B cell (primary cell): ENCODE data around the gene IER5L. TPM values are rescaled to one million over a fixed set of nuclear protein-coding genes. Genes with fewer than 3 reads are reported as not detected.

Experiments used
- ATAC-seq: fragments of 200-7000 bp; cut with Tn5 transposase; one replicate; pipeline ENCODE4 v1.10.0; 2021; ENCODE audit warnings: low read depth, mild to moderate bottlenecking, moderate number of reproducible peaks, moderate library complexity
- CTCF ChIA-PET: fragments of 350-600 bp; sonication (Branson Sonifier 250); formaldehyde crosslinking; loops from one replicate; lab custom pipeline; 2021; ENCODE audit warnings: antibody characterized with exemption, inconsistent platforms; lab: Charles Lee
- POLR2A ChIA-PET: fragments of 350-600 bp; sonication (Branson Sonifier 250); formaldehyde crosslinking; loops from one replicate; lab custom pipeline; 2021; ENCODE audit warnings: antibody characterized with exemption; lab: Charles Lee
- DNase-seq: peaks from one replicate; pipeline ENCODE4 v3.0.0; 2013
- H2AFZ ChIP-seq: 2 replicates; pipeline ENCODE4 v1.6.1; 2012; ENCODE audit warnings: mild to moderate bottlenecking, low read depth, low read length; ENCODE audit not compliant: insufficient read depth, poor library complexity, severe bottlenecking
- H3K27ac ChIP-seq, 2 donors: 1 replicate in 1 of 2; 2 replicates in 1 of 2; pipeline ENCODE4 v1.5.1; 2012 to 2013; ENCODE audit warnings: low read length in 2 of 2, mild to moderate bottlenecking in 2 of 2, moderate library complexity in 1 of 2
- H3K27me3 ChIP-seq, 4 experiments: fragments of 200-600 bp in 1 of 4; sonication (generic) in 1 of 4; replicated peaks in 1 of 4; 1 replicate in 2 of 4; 2 replicates in 2 of 4; pipeline versions ENCODE4 v1.6.1 to v1.7.0; 2013 to 2016; ENCODE audit warnings: low read length in 3 of 4, mild to moderate bottlenecking in 2 of 4, mixed read lengths in 1 of 4, moderate library complexity in 1 of 4; ENCODE audit not compliant: insufficient read depth in 4 of 4, control insufficient read depth in 3 of 4; ENCODE audit errors: control extremely low read depth in 1 of 4
- H3K36me3 ChIP-seq, 2 experiments: replicated peaks in 1 of 2; 1 replicate in 1 of 2; 2 replicates in 1 of 2; pipeline versions ENCODE4 v1.6.1 to v1.7.1; 2013; ENCODE audit warnings: low read length in 1 of 2; ENCODE audit not compliant: insufficient read depth in 2 of 2, control insufficient read depth in 1 of 2; ENCODE audit errors: control extremely low read depth in 1 of 2, extremely low read depth in 1 of 2
- H3K4me1 ChIP-seq, 2 donors: fragments of 200-600 bp in 1 of 2; sonication (generic) in 1 of 2; 1 replicate in 1 of 2; 2 replicates in 1 of 2; pipeline versions ENCODE4 v1.5.1 to v1.6.1; 2013 to 2017; ENCODE audit warnings: low read length in 2 of 2; ENCODE audit not compliant: control insufficient read depth in 2 of 2, insufficient read depth in 2 of 2
- H3K4me2 ChIP-seq: replicated peaks from 2 replicates; pipeline ENCODE3; 2012; ENCODE audit warnings: mild to moderate bottlenecking, low read depth, low read length; ENCODE audit not compliant: poor library complexity, severe bottlenecking
- H3K4me3 ChIP-seq, 5 experiments: fragments of 200-600 bp in 1 of 5; sonication (generic) in 1 of 5; 1 replicate in 3 of 5; 2 replicates in 2 of 5; pipeline versions ENCODE4 v1.5.1 to v1.7.0; 2011 to 2016; ENCODE audit warnings: low read length in 4 of 5, mild to moderate bottlenecking in 4 of 5, low read depth in 2 of 5, control low read depth in 1 of 5, moderate library complexity in 1 of 5; ENCODE audit not compliant: insufficient read depth in 1 of 5; ENCODE audit errors: control extremely low read depth in 1 of 5, extremely low read depth in 1 of 5
- H3K79me2 ChIP-seq: fragments of 200-600 bp; sonication (generic); one replicate; pipeline ENCODE4 v1.6.0; 2016; ENCODE audit warnings: low read length; ENCODE audit not compliant: control insufficient read depth, insufficient read depth
- H3K9ac ChIP-seq: fragments of 200-600 bp; sonication (generic); 2 replicates; pipeline ENCODE4 v1.6.1; 2017; ENCODE audit warnings: mild to moderate bottlenecking, low read length, moderate library complexity
- H3K9me3 ChIP-seq, 3 donors: one replicate each; pipeline versions ENCODE4 v1.6.1 to v1.7.1; 2013; ENCODE audit warnings: low read length in 2 of 3; ENCODE audit not compliant: control insufficient read depth in 2 of 3, insufficient read depth in 1 of 3; ENCODE audit errors: control extremely low read depth in 1 of 3
- H4K20me1 ChIP-seq: 2 replicates; pipeline ENCODE4 v1.6.0; 2012; ENCODE audit warnings: mild to moderate bottlenecking, low read length; ENCODE audit not compliant: insufficient read depth, control insufficient read depth, poor library complexity, severe bottlenecking
- H3K27ac Mint-ChIP-seq: one replicate; pipeline ENCODE4 v1.8.0; 2021; ENCODE audit warnings: mixed read lengths
- H3K27me3 Mint-ChIP-seq: one replicate; pipeline ENCODE4 v1.8.0; 2021; ENCODE audit warnings: mixed read lengths
- H3K4me1 Mint-ChIP-seq: one replicate; pipeline ENCODE4 v1.8.0; 2021; ENCODE audit warnings: mixed read lengths
- H3K4me3 Mint-ChIP-seq: one replicate; pipeline ENCODE4 v1.8.0; 2021; ENCODE audit warnings: mixed read lengths
- H3K9me3 Mint-ChIP-seq: one replicate; pipeline ENCODE4 v1.8.0; 2022; ENCODE audit warnings: mixed read lengths; ENCODE audit not compliant: insufficient read depth
- CTCF ChIP-seq: fragments of 200-600 bp; IDR thresholded peaks from one replicate; pipeline ENCODE4 v1.8.0; 2022; ENCODE audit warnings: antibody characterized with exemption, mild to moderate bottlenecking
- EZH2 ChIP-seq: IDR thresholded peaks from 2 replicates; pipeline ENCODE4 v1.6.1; 2012; ENCODE audit warnings: borderline replicate concordance, low read depth, mild to moderate bottlenecking, moderate library complexity, low read length; ENCODE audit not compliant: insufficient read depth, poor library complexity, severe bottlenecking
- WGBS: methylation state at CpG from one replicate; pipeline ENCODE4 v1.1.5; 2013; ENCODE audit warnings: missing lambda C conversion rate; ENCODE audit not compliant: insufficient coverage; 5-methylcytosine and 5-hydroxymethylcytosine counted together
- intact Hi-C: fragments of 100-400 bp; cut with micrococcal nuclease; formaldehyde crosslinking; loops from one replicate; pipeline ENCODE4 v1.10.0; 2022
- polyA plus RNA-seq: library from polyadenylated mRNA; depleted of rRNA; stranded (reverse); fragments of >200 nt; gene quantifications from 2 replicates; pipeline ENCODE4 v1.2.3, GENCODE V29; 2012
- total RNA-seq, 2 donors: library from RNA; stranded (reverse); fragments of 120-200 nt in 1 of 2; gene quantifications; 1 replicate in 1 of 2; 2 replicates in 1 of 2; pipeline versions ENCODE4 v1.2.3 to v1.2.4, GENCODE V29; 2013 to 2022

IER5L gene
- total and polyA plus RNA-seq, 2 donors (not counting 1 experiment from before 2014, with no cell fraction given) = 1.5 to 12.9 TPM

GRCh38 chr9:129150672-129151211, 27.3 kb downstream of the IER5L start:
- Histone ChIP-seq H3K9ac (no peak overlapping the region), H3K36me3 (peaks cover 0 to 12% of the 10 kb centered on the region in 2 experiments), H3K27ac (no peak overlapping the region), H3K4me2 (no peak overlapping the region), H3K4me3 (no peak overlapping the region), H3K9me3 (no peaks in the 10 kb centered on the region), H3K4me1 (peaks cover 12 to 17% of the 10 kb centered on the region in 2 donors), H4K20me1 (no peaks in the 10 kb centered on the region), H3K27me3 (no peaks in the 10 kb centered on the region), H2AFZ (no peak overlapping the region), H3K79me2 (no peaks in the 10 kb centered on the region)
- Mint-ChIP-seq H3K4me3 (no peak overlapping the region), H3K4me1 (peaks cover 13% of the 10 kb centered on the region), H3K27ac (no peak overlapping the region), H3K9me3 (no peaks in the 10 kb centered on the region), H3K27me3 (no peaks in the 10 kb centered on the region)
- ATAC-seq (no peak), DNase-seq (no peak)
- WGBS = 93% methylated on average over 18 of the region's 18 CpGs
- ChIA-PET POLR2A (no interaction called here), CTCF (interaction anchor here (0.5 to 4.9 kb wide), 4 partner anchors 8 to 22 kb away, joined by 4 to 25 read pairs (median 14); no protein-coding TSS in a partner anchor)
- TF ChIP-seq CTCF = no peak
- no peak for TF ChIP-seq EZH2
- intact Hi-C loops = no loop called here

- POLR2A ChIA-PET = interaction anchor here (0.5 kb wide), 1 partner anchor 334 kb away, joined by 4 read pairs; no protein-coding TSS in a partner anchor
- no peak overlapping the region for H3K4me3 ChIP-seq
- H3K79me2 ChIP-seq = peaks cover 5% of the 10 kb centered on the region
- no peaks in the 10 kb centered on the region for H3K27me3 ChIP-seq
- Mint-ChIP-seq H3K4me3 (no peak overlapping the region), H3K27me3 (no peaks in the 10 kb centered on the region), H3K4me1 (peaks cover 13% of the 10 kb centered on the region), H3K27ac (no peak overlapping the region), H3K9me3 (no peaks in the 10 kb centered on the region)
- WGBS = 93% methylated on average over 10 of the region's 10 CpGs
- intact Hi-C loops = no loop called here
- H3K9me3 ChIP-seq = no peaks in the 10 kb centered on the region
- H3K4me1 ChIP-seq = peaks cover 12 to 17% of the 10 kb centered on the region in 2 donors
- CTCF ChIA-PET = interaction anchor here (0.5 to 4.9 kb wide), 5 partner anchors 17 to 461 kb away, joined by 3 to 25 read pairs (median 6); no protein-coding TSS in a partner anchor
- H2AFZ ChIP-seq = no peak overlapping the region
- H3K4me2 ChIP-seq = no peak overlapping the region
- ATAC-seq (no peak), DNase-seq (no peak)
- H3K9ac ChIP-seq = no peak overlapping the region
- H3K27ac ChIP-seq = no peak overlapping the region
- TF ChIP-seq CTCF (no peak), EZH2 (no peak)
- H3K36me3 ChIP-seq = peaks cover 0 to 16% of the 10 kb centered on the region in 2 experiments
- H4K20me1 ChIP-seq = no peaks in the 10 kb centered on the region
Measured at GRCh38 chr9:129150122-129150521, 27.9 kb downstream of the IER5L start.
